Activated naive CD4-positive, alpha-beta T cell treated with Interleukin-2 at 50 U/mL for 16 hours (primary cell): ENCODE results near the gene TRIM14.
"Not testable (repeated sequence)": the region's sequence is repeated elsewhere in the genome, so short reads cannot be mapped to it uniquely, and the experiment has no call there.

Experiments used
- DNase-seq: peaks from one replicate; pipeline ENCODE4 v3.0.0-alpha.2; 2020

TRIM14 gene

GRCh38 chr9:98043915-98044314 is 75.1 kb downstream of the TRIM14 start:
- DNase-seq: no peak

DNA sequence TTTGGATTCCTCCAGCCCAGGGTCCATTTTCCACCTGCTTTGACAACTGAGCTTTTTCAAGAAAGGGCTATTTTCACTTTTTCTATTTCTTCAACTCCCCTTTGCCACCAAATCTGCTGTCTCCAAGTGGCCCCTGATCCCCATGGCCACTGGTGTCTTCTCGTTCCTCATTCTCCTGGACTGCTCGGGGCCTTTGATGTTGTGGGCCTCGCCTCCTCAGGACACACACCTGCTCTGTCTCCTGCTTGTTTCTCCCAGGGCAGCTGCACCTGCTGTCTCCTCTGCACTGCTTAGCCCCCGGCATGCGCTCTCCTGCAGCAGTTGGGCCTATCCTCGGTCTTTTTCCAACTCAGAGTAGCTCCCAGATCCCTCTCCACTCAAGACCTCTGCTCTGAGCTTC is 78.8 kb downstream of the TRIM14 start:
- no peak for DNase-seq

- no peak for DNase-seq
These were observed 79.4 kb downstream of the TRIM14 start for GRCh38 chr9:98039607-98040017.

GRCh38 chr9:98038958-98039357 is 80.1 kb downstream of the TRIM14 start:
- no peak for DNase-seq

DNA sequence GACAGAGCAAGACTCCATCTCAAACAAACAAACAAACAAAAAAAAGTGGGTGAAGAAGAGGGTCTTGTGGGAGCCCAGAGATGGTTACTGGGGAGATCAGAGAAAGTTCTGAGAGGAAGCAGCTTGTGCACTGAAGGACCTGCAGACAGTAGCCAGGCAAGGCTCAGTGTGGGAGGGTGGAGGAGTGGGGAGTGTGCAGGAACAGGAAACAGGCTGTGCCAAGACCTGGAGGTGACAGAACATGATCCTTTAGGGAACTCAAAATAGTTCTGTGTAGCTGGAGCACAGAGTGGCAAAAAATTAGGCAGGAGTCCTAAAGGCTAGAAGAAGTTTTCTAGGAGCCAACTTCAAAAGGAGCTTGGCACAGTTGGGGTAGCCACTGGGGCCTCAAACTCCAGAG is 81.7 kb downstream of the TRIM14 start:
- DNase-seq: no peak

- peak; percentile 89 for DNase-seq
These were observed 84.2 kb downstream of the TRIM14 start for GRCh38 chr9:98034593-98035546.

- no peak for DNase-seq
These were observed 87.1 kb downstream of the TRIM14 start for GRCh38 chr9:98031935-98032334.

- DNase-seq: no peak
These were observed 87.9 kb downstream of the TRIM14 start for GRCh38 chr9:98031169-98031568.

DNA sequence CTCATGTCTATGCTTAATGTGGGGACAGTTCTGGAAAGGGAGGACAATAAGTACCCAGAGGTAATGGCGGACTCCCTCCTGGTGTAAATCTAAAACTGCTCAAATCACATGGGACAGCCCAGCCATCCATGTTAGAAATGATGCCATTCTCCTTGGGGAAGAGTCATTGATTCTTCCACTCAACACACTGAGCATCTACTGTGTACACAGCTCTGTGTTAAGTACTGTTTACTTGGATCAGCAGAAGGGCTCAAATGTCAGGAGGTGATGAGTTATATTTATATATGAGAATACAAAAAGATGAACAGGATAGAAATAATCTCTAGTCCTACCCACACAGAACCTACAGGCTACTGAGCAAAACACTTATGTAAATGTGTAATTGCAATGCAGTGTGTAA is 94.3 kb downstream of the TRIM14 start:
- DNase-seq: no peak

- no peak for DNase-seq
These were observed 96.6 kb downstream of the TRIM14 start for GRCh38 chr9:98022447-98022846.

DNA sequence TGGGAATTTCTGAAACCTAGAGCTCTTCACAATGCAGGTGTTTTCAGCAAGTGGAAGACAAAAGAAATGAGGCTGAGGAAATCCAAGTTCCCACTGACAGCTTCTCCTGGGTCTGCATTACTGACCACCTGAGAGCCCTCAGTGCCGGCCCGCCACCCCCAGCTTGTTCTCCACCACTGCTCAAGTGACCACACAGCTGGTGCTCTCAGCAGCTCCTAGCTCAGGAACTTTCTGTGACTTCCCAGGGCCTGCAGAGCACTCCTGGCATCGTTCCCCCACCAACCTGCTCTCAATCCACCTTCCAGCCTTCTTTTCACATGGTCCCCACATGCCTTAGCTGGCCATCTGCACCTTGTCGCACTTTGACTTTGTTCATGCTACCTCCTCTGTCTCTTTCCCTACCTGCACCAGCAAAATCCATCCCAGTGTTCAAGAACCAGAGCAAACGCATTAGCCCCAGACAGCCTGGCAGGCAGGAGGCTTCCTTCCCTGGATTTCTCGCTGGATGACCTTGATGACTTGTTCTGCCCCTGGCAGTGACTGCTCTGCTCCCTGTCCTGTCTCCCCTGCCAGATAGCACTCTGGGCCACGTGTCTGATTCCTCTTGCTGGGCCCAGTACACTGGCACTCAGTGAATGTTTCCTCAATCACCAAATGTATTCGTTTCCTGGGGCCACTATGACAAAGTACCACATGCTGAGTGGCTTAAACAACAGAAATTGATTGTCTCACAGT is 97.5 kb downstream of the TRIM14 start:
- no peak for DNase-seq

DNA sequence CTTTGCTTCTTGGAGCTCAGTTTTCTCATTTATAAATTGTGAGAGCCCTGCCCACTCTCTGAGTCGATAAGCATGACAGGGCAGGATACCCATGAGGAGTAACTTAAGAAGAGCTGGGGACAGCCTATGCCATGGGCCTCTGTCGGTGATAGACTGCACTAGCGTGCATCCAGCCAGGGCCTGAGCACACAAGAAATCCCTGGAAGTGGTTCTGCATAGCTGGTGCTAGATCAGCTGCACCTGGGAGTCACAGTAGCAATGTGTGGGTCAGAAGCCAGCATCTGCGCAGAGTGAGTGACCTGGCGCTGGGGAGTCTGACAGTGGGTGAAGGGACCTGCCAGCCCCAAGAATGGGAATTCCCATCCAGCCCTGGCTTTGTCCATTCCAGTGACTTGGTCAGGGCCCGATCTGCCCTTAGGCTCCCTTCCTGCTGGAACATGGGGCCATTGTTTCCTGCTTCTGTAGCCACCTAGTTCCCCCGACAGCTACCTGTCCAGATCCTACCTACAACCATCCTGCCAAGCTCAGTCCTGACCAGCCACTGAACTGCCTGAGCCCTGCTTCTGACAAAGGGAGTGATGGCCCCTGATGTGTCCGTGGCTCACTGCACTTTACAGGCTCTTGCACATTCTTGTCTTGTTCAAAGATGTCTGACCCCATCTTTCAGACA is 98.4 kb downstream of the TRIM14 start:
- DNase-seq: no peak

DNA sequence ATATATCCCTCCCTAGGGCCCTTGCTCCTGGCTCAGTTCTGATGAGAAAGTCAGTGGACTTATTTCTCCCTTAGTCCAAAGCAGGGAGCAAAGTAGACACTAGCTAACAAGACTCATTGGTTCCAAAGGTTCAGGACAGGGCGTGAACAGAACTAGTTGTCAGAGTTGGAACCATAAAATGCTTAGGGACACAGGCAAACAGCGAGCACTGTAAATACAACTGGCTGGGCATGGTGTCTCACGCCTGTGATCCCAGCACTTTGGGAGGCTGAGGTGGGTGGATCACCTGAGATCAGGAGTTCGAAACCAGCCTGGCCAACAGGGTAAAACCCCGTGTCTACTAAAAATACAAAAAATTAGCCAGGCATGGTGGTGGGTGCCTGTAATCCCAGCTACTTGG is 99.2 kb downstream of the TRIM14 start:
- not testable (repeated sequence) for DNase-seq
